C1 segment of cervical spinal cord (tissue), 14 donors: ENCODE data around the gene SUGP2.
A peak's percentile ranks its signal among the peaks of the same experiment; 100 is the strongest.

Source experiments
- DNase-seq, 14 donors: peaks; one replicate each; lab custom pipeline; 2025; lab: John Stamatoyannopoulos, UW

SUGP2 gene

GRCh38 chr19:19033426-19034203 lies at the start of gene SUGP2, which contains the start of gene ARMC6:
SUGP2 (minus strand) TSS chr19:19033517; CDS start chr19:19031071, 2,446 bp downstream.
ARMC6 (plus strand) TSS chr19:19033603; CDS start chr19:19034210, 607 bp downstream.
- DNase-seq = peak; percentile 29 to 99 (median 91)

DNA sequence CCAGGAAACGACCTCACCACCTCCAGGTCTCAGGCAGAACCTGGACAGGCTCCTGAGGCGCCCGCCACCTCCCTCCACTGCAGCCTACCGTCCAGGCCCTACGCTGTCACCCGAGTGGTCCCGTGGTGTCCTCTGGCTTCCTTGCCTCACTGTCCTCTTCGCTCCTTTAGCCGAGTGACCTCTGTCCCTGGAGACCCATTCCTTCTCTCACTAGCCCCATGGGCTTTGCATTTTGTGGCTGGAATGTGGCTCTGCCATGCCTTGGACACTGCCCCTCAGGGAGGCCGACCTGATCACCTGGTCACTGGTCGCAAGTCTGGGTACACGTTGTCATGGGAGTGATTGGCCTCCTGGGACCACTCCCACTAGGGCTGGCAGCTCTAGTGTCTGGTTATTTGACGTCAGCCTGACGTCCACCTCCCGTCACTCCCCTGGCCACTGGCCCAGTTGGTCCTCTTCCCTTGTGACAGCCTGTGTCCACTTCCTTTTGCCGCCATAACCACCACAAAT lies 48.4 kb upstream of the SUGP2 start:
- DNase-seq = no peak

GRCh38 chr19:19079571-19079970 lies 46.3 kb upstream of the SUGP2 start:
- DNase-seq = no peak

GRCh38 chr19:19078801-19079200 lies 45.5 kb upstream of the SUGP2 start:
- DNase-seq = no peak

DNA sequence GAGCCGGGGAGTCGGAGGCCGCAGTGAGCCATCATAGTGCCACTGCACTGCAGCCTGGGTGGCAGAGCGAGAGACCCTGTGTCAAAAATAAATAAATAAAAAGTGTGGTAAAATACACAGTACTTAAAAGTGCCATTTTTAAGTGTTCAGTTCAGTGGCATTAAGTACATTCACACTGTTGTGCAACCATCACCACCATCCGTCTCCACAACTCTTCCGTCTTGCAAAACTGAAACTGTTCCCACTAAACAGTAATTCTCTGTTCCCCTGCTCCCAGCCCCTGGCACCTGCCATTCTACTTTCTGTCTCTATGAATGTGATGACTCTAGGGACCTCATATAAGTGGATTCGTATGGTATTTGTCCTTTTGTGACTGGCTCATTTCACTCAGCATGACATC lies 43.8 kb upstream of the SUGP2 start:
- no peak for DNase-seq

GRCh38 chr19:19076476-19076875 lies 43.2 kb upstream of the SUGP2 start:
- DNase-seq = no peak

DNA sequence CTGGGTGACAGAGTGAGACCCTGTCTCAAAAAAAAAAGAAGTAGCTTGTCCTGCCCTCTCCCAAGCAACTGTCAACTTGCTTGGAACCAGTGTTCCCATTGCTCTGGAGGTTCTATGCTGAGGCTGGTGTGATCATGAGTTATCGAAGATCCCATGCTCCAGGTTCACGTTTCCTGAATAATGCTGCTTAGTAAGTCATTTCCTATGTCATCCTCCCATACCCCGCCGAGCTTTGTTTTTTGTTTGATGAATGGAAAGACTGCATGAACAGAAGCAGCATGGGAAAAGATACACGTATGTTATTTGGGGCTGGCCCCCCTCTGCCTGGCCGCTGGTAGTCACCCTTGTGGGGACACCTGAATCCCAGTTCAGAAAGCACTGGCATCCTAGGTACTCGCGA lies 41.8 kb upstream of the SUGP2 start:
- no peak for DNase-seq

DNA sequence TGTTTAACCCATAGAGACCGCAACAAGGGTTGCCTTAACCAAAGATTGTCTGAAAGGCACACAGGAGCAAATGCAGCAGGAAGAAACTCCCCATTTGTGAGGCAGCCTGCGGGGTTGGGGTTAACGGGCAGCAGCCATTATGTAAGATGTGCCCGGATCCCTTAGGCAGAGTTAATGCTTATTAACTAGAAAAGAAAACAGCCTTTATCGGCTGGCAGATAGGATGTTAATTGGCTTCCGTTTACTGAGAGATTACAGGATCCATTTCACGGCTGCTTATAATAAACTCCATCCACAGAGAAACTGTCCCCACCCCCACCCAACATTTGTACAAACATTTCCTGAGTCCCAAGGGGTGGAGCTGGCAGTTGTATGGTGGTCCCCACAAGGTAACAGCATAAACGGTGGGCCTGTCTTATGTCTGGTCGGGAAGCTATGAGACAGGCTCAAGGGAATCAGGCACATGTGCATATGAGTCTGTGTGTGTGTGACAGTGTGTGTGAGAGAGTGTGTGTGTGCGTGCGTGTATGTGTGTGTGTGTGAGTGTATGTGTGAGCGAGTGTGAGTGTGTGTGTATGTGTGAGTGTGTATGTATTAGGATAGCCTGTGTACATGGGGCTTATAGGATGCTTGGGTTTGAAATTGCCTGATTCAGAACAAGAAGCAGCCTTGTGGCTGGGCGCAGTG lies 41.0 kb upstream of the SUGP2 start:
- DNase-seq = no peak

- DNase-seq = no peak
Observed at GRCh38 chr19:19071897-19072296, 38.6 kb upstream of the SUGP2 start.

- peak in 7 of 14 donors; percentile 3 to 35 (median 23) for DNase-seq
Observed at GRCh38 chr19:19068659-19069654, 35.6 kb upstream of the SUGP2 start.

- no peak for DNase-seq
Observed at GRCh38 chr19:19067276-19068072, 34.2 kb upstream of the SUGP2 start.

DNA sequence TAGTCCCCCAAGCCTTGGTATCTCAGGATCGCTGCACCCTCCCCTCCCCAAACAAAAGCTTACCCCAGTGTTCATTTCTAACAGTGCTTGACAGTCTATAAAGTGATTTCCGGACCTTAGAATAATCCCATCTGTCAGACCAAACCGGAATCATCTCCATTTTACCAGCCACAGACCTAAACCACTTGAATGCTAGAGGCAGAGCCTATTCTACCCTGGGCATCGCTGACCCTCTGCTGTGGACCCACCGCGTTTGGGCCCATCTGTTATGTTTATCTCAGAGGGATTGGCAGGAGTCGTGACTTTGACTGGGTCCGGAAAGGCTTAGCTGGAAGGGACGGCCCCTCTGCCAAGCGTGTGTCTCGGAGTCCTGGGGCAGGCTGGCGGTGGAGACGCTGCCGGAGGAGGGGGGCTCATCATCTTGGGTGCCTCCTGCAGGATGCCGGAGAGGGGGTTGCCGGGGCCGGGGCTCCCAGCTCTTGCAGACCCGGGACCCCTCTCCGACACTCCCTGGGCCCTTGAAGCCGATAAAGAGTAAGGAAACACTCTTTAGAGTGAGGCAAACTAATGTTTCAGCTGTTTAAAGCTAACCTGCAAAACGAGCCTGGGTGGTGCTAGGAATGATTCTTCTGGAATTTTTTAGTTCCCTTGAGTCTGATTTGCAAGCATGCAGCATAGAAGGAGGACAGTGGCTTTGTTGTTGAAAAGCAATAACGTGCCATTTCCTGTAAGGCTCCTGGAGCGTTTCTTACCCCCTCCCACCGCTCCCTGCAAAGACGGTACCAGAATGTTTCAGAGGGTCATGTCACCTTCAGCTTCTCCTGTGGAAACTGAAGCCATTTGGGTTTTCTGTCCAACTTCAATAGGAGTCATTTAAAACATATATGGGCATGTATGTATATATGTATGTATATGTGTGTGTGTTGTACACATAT lies 31.8 kb upstream of the SUGP2 start:
- DNase-seq = peak in 4 of 14 donors; percentile 3 to 37 (median 10)

DNA sequence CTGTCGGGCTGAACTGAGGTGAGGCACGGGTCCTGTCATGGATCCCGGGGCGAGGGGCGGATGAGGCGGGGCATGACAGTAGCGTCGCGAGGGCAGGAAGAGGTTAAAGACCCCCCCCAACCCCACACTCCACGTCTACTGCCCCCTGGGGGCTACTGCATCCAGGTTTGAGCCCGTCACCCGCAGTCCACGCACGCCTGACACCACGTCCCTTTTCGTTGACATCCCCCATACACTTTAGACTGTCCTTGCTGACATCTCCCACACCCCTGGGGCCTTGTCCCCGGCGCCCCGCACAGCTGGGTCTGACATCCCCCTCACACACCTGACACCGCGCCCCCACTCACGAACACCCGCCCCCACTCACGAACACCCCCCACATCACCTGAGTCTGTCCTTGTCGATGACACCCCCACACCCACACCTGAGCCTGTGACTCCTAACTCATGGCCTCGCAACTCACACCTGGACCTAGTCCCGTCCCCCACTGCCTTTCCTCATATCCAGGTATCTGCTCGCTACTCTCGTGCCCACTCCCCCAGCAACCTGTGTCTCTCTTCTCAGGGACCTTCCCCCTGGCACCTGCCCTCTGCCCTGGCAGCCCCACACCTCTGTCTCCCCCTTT lies 30.9 kb upstream of the SUGP2 start:
- DNase-seq = peak in 2 of 14 donors; percentile 28 to 43

DNA sequence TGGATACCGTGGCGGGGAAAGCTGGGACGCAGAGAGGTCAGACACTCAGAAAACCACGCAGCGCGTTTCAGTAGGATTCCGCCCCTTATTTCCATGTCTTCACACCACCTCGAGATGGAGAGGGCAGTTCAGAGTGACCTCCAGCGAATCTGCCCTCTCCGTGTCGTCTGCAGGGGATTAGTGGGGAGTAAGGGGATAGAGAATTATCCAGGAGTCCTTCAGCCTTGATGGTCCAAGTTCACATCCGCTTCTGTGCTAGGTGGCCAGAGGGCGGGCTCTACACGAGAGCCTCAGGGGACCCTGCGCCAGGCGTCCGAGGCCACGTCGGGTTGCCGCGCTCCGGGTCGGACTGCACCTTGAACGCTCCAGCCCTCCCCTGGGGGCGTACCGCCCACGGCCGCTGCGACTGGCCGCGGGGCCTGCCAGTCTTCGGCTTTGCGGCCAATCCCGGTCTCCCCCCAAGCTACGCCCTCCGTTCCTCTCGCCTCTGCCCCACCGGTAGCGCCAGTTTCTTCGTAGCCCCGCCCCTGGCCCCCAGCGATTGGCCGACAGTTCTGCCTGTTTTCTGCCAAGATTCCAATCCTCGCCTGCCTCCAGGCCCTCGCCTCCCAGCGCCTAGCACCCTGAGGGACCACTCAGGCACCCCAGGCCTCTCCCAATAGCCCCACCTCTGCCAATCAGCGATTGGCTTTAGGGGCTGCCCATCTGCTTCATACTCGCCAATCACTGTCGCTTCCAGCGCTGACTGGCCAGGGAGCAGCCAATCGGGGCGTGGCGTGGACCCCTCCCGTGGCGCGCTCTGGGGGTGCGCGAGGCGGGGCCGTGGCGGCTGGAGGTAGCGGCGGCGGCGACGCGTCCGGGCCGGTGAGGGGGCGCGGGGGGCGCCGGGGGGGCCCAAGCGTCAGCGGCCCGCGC lies 30.1 kb upstream of the SUGP2 start, which contains the start of gene SLC25A42:
SLC25A42 (plus strand) TSS at position 812 of the 915 bp plus-strand sequence. CDS start 32,131 bp downstream, outside the sequence.
- DNase-seq = peak; percentile 90 to 100 (median 98)

DNA sequence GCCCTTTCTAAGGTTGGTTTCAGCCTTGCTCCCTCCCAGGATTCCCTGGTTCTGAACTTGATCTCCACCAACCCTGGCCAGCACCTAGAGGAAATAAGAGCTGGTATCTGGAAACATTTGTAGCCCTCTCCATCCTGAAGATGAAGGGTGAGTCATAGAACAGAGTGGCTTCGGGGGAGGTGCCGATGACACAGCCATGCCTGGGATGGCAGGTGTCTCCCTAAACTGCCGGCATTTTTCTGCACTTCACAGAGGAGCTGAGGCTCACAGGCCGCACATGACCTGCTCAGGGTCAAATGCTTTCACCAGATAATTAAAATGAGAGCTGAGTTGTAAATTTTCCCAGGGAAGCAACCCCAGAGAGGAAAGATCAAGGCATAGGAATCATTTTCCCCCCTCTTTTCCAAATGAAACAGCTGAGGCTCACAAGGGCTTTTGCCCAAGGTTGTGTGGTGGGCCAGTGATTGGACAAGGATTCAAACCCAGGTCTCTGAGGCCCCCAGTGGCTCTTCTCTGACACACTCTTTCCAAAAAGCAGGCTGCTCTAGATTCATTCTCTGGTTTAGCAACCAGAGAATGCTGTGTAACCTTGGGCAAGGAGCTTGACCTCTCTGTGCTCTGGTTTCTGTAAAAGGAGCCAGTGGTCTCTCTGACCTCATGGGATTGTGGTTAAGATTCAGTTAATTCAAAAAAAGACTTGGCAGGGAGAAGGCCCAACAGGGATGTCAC lies 29.3 kb upstream of the SUGP2 start:
- DNase-seq = no peak

- DNase-seq = peak in 6 of 14 donors; percentile 6 to 49 (median 14)
Observed at GRCh38 chr19:19061506-19061905, 28.2 kb upstream of the SUGP2 start.
